ENCODE data around the gene CTCF. TPM values are rescaled to one million over a fixed set of nuclear protein-coding genes. Genes with fewer than 3 reads are reported as not detected.

The CTCF gene
- polyA plus RNA-seq, 1 donor = 43.9 TPM

DNA sequence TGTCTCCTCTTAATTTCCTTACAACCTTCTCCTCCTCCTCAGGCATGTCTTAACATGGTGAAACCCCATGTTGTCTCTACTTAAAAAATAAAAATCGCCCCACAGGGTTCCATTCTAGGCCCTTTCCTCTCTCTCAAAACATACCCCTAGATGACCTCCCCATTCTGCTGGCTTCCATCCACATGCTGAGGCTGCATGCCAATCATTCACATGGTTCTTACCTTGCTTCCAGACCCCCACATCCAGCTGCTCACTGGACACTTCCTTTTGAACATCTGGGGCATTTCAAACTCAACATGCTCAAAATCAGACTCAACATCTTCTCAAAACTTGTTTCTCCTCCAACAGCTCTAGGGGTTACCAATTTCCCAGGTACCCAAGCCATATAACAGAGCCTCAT, 12.4 kb upstream of the CTCF start:
- no peak for DNase-seq

GRCh38 chr16:67551091-67551490, 11.2 kb upstream of the CTCF start:
- DNase-seq = no peak

DNA sequence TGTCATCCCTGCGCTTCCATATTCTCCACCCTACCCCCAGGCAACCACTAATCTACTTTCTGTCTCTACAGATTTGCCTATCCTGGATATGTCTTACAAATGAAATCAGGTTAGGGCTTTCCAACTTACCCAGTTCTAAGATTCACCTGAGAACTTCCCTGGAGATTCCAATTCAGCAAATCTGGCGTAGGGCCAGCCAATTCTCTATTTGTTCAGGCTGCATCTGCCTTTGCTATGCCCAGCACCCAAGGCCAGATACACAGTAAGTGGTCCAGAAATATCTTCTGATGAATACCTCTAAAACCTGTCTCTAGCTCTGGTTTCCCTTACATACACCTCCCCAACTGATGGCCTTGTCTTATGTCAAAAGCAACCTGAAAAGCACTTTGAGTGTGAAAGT, 10.4 kb upstream of the CTCF start:
- no peak for DNase-seq

DNA sequence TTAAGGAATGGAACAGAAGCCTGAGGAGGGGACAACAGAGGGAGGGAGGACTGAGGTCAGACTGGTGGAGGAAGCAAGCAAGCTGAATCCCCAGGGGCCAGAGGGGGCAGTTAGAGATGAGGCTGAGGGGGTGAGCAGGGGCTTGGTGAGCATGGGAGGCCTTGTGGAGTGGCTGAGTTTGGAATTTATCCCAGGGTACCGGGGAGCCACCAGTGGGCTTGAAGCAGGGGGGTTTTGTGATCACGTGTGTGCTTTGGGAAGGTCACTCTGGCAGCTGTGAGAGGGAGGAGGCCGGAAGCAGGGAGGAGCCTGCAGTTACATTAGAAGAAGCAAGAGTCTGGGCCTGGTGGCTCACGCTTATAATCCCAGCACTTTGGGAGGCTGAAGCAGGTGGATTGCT, 9.8 kb upstream of the CTCF start:
- no peak for DNase-seq

DNA sequence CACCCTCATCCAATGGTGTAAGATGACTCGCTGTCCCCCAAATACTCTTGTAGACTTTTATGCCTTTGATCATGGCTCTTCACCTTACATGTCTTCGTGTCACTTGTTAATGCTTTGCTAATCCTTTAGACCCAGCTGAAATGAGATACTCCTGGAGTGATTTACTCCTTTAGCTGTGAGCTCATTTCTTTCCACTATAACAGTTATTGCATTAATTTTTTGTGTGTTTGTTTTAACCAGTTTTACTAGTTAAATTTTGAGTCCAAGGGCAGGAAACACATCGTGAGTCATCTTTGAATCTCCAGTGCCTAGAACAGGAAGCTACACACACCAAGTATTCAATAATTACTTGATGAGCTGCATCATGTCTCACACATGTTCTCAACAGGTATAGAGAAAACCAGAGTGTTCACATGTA, 6.5 kb upstream of the CTCF start:
- no peak for DNase-seq

- no peak for DNase-seq
Observed at GRCh38 chr16:67558859-67559258, 3.5 kb upstream of the CTCF start.

DNA sequence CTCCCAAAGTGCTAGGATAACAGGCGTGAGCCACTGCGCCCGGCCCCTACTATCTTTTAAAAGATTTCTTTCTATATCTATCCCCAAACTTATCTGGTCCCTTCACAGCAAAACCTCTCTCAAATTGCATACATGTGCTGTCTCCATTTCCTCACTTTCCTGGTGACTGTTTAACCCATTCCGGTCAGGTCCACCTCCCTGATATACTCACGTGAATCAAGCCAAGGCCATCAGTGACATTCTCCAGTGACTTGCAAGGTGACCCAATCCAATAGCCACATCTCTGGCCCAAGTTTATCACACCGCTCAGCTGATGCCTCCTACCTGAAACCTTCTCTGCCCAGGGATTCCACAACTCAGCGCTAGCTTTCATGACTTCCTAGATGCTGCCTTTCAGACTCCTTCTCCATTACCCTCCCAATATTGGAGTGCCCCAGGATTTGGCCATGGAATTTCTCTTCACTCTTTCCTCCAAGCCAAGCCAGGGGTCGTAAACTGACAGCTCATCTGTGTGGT, 1.4 kb upstream of the CTCF start:
- DNase-seq = no peak

DNA sequence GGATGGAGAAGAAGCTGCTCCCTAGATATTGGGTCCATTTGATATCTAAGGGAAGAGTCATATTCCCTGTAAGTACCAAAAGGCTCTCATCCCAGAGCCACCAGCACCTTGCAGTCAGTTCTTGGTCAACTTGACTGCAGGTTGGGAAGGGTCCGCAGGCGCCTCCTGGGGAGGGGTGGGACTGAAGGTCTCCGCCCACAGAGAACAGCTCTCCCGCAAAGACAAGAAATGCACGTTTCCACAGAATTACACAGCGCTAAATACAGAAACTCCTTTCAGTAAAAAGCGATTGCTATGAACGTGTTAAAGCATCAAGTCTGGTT, 864 bp upstream of the CTCF start:
- no peak for DNase-seq

DNA sequence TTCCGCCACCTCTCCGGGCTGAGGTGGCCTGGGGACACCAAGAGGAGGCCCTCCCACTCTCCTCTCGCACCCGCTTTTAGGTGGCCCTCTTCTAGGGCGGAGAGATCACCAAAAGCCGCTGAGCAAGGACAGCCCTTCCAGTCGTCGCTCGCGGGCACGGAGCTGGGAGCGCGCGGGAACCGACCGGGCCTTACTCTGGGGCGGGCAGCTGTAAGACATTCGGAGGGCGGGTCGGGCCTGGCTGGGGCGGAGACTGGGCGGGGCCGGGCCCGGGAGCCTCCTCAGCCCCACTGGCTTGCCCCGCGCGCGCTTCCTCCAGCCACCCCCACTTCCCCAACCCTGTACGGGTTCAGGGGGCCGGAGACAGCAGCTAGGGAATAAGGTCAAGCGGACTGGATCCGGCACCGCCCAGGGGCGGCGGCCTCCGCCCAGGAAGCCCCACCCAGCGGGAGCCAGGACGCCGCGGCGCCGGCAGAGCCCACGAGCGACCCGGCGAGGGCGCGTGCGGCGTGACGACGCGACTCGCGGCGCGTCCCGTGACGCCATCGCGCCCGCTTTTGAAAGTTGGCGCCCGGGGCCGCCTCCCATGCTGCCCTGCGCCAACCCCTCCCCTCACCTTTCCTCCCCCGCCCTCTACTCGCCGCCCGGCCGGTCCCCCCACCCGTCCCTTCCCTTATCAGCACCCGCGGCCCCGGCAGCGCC, 351 bp upstream of the CTCF start:
- peak; percentile 98 for DNase-seq

GRCh38 chr16:67562918-67563707, 787 bp downstream of the CTCF start:
- peak; percentile 67 for DNase-seq

GRCh38 chr16:67563708-67564468, 1.6 kb downstream of the CTCF start:
- no peak for DNase-seq

DNA sequence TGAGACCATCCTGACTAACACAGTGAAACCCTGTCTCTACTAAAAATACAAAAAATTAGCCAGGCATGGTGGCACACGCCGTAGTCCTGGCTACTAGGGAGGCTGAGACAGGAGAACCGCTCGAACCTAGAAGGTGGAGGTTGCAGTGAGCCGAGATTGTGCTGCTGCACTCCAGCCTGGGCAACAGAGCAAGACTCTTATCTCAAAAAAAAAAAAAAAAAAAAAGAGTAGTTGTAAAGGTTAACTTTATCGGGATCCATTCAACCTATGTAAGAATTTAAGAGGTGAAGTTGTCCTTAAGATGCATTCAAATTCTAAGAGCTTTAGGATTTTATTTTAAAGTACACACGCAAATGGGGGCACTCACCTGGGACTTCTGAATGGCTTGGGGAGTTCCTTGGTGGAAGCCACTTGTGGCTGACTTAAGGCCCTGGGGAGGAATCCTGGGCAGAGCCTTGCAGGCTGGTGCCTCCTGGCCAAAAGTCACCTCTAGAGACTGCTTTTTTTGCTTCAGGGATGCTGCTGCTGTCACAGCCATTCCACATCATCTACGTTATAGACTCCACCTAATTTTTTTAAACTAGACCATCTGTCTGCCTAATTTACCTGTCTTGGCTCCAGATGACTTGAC, 3.3 kb downstream of the CTCF start:
- no peak for DNase-seq

- no peak for DNase-seq
Observed at GRCh38 chr16:67571464-67571863, 9.1 kb downstream of the CTCF start.

- no peak for DNase-seq
Observed at GRCh38 chr16:67571981-67572431, 9.7 kb downstream of the CTCF start.

- DNase-seq = no peak
Observed at GRCh38 chr16:67579686-67580085, 17.4 kb downstream of the CTCF start.

DNA sequence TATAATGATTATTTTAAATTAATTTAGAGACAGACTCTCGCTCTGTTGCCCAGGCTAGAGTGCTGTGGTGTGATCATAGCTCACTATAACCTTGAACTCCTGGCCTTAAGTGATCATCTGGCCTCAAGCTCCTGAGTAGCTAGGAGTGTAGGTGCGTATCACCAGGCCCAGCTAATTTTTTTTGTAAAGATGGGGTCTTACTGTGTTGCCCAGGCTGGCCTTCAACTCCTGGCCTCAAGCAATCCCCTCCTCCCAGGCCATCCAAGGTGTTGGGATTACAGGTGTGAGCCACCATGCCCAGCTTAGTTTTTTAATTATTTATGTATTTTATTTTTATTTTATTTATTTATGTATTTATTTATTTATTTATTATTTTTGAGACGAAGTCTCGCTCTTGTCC, 17.9 kb downstream of the CTCF start:
- no peak for DNase-seq

DNA sequence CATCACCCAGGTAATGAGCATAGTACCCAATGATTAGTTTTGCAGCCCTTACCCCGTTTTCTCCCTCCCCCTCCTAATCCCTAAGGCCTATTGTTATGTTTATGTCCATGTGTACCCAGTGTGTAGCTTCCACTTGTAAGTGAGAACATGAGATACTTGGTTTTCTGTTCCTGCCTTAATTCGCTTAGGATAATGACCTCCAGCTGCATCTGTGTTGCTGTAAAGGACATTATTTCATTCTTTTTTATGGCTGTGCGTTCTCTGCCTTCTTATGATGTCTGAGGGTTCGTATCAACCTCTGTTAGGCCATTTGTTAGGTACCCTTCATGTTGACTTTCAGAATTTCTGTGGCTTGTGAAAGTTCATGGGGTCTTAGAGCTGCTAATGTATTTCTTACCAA, 31.0 kb downstream of the CTCF start:
- no peak for DNase-seq

DNA sequence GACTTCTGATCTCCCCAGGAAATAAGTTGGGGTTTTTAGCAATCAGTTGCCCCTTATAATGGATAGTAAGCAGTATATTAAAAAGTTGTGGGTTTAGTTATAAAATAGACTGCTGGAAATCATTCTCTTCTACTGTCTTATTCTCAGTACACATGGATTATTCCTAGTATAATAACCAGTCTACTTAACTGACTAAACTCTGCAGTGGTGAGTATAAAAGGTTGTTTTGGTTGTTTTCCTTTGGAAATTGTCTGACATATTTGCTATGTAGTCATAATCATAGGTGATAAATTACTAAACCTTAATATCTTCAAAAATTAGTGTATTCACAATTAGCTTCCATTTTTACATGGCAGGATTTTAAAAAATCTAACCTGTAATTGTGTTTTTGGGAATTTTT, 31.4 kb downstream of the CTCF start:
- no peak for DNase-seq

- no peak for DNase-seq
Observed at GRCh38 chr16:67594256-67594915, 32.1 kb downstream of the CTCF start.

DNA sequence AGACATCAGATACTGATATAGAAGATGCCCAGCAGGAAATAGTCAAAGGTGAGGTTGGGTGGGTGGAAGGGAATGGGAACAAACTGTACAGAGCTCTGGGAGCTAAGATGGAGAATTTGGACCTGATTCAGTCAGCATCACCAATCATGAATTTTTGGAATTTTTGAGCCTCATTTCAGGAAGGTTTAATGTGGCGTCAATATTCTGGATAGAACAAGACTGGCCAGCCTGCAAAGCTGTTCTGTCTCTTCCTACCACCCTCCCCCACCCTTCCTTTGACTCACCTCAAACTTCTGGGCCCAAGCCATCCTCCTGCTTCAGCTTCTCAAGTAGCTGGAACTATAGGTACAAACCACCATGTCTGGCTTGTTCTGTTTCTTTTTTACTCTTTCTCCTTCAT, 32.6 kb downstream of the CTCF start:
- no peak for DNase-seq

GRCh38 chr16:67598527-67598926, 36.2 kb downstream of the CTCF start:
- no peak for DNase-seq

GRCh38 chr16:67605641-67606040, 43.3 kb downstream of the CTCF start:
- DNase-seq = no peak

Data from hindlimb muscle (tissue), 1 donor.